ENCODE results near the gene PARD3B.

PARD3B gene

GRCh38 chr2:205053827-205054410 is 508.6 kb downstream of the PARD3B start:
- peak; percentile 91 for TF ChIP-seq GATA3 (IDR thresholded peaks at IDR 0.05; ENCODE audit: low read depth, low read length)
- TF ChIP-seq GATA2 (IDR thresholded peaks at IDR 0.05; ENCODE audit: low read depth, low read length), result peak; percentile 91

- TF ChIP-seq GATA2 (IDR thresholded peaks at IDR 0.05; ENCODE audit: low read depth, low read length), result peak; percentile 82
- TF ChIP-seq GATA3 (IDR thresholded peaks at IDR 0.05; ENCODE audit: low read depth, low read length), result peak; percentile 94
These were observed 509.5 kb downstream of the PARD3B start for GRCh38 chr2:205054789-205055188.

GRCh38 chr2:205055251-205055650 is 510.0 kb downstream of the PARD3B start:
- no peak for TF ChIP-seq GATA2 (IDR thresholded peaks at IDR 0.05; ENCODE audit: low read depth, low read length)
- peak; percentile 24; the same call in 1 of the 2 replicates for TF ChIP-seq GATA3 (IDR thresholded peaks at IDR 0.05; ENCODE audit: low read depth, low read length)

- TF ChIP-seq GATA2 (IDR thresholded peaks at IDR 0.05; ENCODE audit: low read depth, low read length), result no peak
- no peak for TF ChIP-seq GATA3 (IDR thresholded peaks at IDR 0.05; ENCODE audit: low read depth, low read length)
These were observed 510.9 kb downstream of the PARD3B start for GRCh38 chr2:205056151-205056561.

DNA sequence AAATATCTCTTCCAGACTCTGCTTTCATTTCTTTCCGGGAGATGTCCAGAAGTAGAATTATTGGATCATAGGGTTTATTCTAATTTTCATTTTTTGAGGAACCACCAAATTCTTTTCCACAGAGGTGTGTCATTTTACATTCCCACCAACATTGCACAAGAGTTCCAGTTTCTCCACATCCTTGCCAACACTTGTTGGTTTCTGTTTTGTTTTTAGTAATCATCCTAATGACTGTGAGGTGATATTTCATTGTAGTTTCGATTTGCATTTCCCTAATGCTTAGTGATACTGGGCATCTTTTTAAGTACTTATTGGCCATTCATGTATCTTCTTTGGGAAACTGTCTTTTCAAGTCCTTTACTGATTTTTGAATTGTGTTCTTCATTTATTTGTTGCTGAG is 513.1 kb downstream of the PARD3B start:
- no peak for TF ChIP-seq GATA2 (IDR thresholded peaks at IDR 0.05; ENCODE audit: low read depth, low read length)
- no peak for TF ChIP-seq GATA3 (IDR thresholded peaks at IDR 0.05; ENCODE audit: low read depth, low read length)

- TF ChIP-seq GATA3 (IDR thresholded peaks at IDR 0.05; ENCODE audit: low read depth, low read length) (no peak), GATA2 (IDR thresholded peaks at IDR 0.05; ENCODE audit: low read depth, low read length) (no peak)
These were observed 515.0 kb downstream of the PARD3B start for GRCh38 chr2:205060269-205060668.

- TF ChIP-seq GATA3 (IDR thresholded peaks at IDR 0.05; ENCODE audit: low read depth, low read length) (0 out of 2 replicates have a peak, but pooled peaks have one; percentile 38), GATA2 (IDR thresholded peaks at IDR 0.05; ENCODE audit: low read depth, low read length) (no peak)
These were observed 520.8 kb downstream of the PARD3B start for GRCh38 chr2:205066081-205066480.

GRCh38 chr2:205069928-205070327 is 524.7 kb downstream of the PARD3B start:
- no peak for TF ChIP-seq GATA2 (IDR thresholded peaks at IDR 0.05; ENCODE audit: low read depth, low read length)
- no peak for TF ChIP-seq GATA3 (IDR thresholded peaks at IDR 0.05; ENCODE audit: low read depth, low read length)

DNA sequence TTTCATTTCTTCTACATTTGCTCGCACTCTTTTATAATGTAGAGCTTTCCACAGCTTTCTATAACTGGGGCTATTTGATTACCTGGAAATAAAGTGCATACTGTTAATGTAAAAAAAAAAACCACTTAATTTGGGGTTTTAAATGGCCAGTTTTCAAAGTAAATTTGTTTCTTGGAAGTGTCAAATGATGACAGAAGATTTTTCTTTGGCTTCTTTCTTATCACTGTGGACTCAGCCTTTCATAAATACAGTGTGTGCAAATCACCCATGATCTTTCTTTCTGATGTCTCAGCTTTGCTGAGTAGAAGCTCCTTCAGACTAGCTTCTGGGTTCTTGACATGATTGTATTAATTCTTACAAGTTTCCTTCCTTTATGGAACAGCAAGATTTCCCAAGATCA is 525.6 kb downstream of the PARD3B start:
- TF ChIP-seq GATA2 (IDR thresholded peaks at IDR 0.05; ENCODE audit: low read depth, low read length), result no peak
- no peak for TF ChIP-seq GATA3 (IDR thresholded peaks at IDR 0.05; ENCODE audit: low read depth, low read length)

GRCh38 chr2:205073433-205074020 is 528.3 kb downstream of the PARD3B start:
- peak; percentile 32; the same call in 1 of the 2 replicates for TF ChIP-seq GATA3 (IDR thresholded peaks at IDR 0.05; ENCODE audit: low read depth, low read length)
- no peak for TF ChIP-seq GATA2 (IDR thresholded peaks at IDR 0.05; ENCODE audit: low read depth, low read length)

GRCh38 chr2:205076405-205076804 is 531.1 kb downstream of the PARD3B start:
- TF ChIP-seq GATA3 (IDR thresholded peaks at IDR 0.05; ENCODE audit: low read depth, low read length) (no peak), GATA2 (IDR thresholded peaks at IDR 0.05; ENCODE audit: low read depth, low read length) (no peak)

GRCh38 chr2:205077159-205077558 is 531.9 kb downstream of the PARD3B start:
- TF ChIP-seq GATA3 (IDR thresholded peaks at IDR 0.05; ENCODE audit: low read depth, low read length) (no peak), GATA2 (IDR thresholded peaks at IDR 0.05; ENCODE audit: low read depth, low read length) (no peak)

GRCh38 chr2:205078762-205079161 is 533.5 kb downstream of the PARD3B start:
- TF ChIP-seq GATA2 (IDR thresholded peaks at IDR 0.05; ENCODE audit: low read depth, low read length) (no peak), GATA3 (IDR thresholded peaks at IDR 0.05; ENCODE audit: low read depth, low read length) (no peak)

DNA sequence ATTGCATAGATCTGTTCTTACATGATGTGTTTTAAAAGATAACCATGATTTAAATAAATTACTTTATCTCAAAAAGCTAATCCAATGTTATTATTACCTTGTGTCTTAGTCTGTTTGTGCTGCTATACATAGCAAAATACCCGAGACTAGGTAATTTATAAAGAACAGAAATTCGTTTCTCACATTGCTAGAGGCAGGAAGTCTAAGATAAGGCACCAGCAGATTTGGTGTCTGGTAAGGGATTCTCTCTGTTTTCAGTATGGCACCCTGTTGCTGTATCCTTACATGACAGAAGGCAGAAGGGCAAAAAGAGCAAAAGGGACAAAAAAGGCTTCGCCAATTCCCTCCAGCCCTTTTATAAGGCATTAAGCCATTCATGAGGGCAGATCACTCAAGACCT is 533.9 kb downstream of the PARD3B start:
- TF ChIP-seq GATA3 (IDR thresholded peaks at IDR 0.05; ENCODE audit: low read depth, low read length) (peak; percentile 46), GATA2 (IDR thresholded peaks at IDR 0.05; ENCODE audit: low read depth, low read length) (peak; percentile 58; the same call in 1 of the 2 replicates)

DNA sequence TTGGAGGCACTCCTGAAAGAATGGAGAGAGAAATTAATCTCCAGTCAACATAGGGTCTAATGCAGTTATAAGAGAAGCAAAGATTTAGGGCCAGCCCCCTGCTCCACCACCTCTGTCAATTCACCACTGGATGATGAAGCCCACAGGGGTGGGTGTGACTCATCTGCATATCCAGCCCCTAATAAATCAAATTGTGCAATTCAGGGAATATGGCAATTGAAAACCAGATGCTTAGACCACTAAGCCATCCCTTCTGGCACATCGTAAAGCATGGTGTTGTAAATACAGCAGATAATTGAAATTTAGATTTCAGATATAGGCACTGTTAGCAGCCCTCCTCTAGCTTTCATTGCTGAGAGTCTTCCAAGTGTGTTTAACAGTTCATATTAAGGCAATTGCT is 541.4 kb downstream of the PARD3B start:
- 0 out of 2 replicates have a peak, but pooled peaks have one; percentile 40 for TF ChIP-seq GATA3 (IDR thresholded peaks at IDR 0.05; ENCODE audit: low read depth, low read length)
- peak; percentile 42 for TF ChIP-seq GATA2 (IDR thresholded peaks at IDR 0.05; ENCODE audit: low read depth, low read length)

All from SH-SY5Y (cell line).